Measurements from ENCODE around the gene TMEM25. TPM values are rescaled to one million over a fixed set of nuclear protein-coding genes. Genes with fewer than 3 reads are reported as not detected.

Gene TMEM25
- total and polyA plus RNA-seq, 4 donors = 5.5 to 19.9 (median 7.2) TPM

GRCh38 chr11:118527109-118527508, 3.9 kb upstream of the TMEM25 start, which contains the start of gene TTC36 (continued):
- TF ChIP-seq YY1 (IDR thresholded peaks at IDR 0.05) (peak; percentile 72), FOXA2 (IDR thresholded peaks at IDR 0.05) (peak; percentile 66)

DNA sequence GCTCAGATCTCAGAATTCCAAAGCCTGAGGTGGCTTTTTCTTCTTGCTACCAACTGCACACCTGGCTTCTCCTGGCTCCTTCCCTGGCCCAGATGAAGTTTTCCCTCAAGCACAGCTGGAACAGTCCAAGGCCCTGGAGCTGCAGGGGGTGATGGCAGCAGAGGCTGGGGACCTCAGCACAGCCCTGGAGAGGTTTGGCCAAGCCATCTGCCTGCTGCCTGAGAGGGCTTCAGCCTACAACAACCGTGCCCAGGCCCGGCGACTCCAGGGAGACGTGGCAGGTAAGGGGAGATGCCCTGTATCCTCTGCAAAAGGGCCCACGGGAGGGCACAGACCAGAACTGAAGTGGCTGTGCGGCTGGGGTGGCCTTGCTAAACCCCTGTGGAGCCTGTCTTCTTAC, 2.5 kb upstream of the TMEM25 start:
- TF ChIP-seq SP1 (IDR thresholded peaks at IDR 0.05) (no peak), MAX (IDR thresholded peaks at IDR 0.05) (no peak), RXRA (IDR thresholded peaks at IDR 0.05) (no peak), NR2F2 (IDR thresholded peaks at IDR 0.05) (no peak), RAD21 (IDR thresholded peaks at IDR 0.05) (no peak), JUND (IDR thresholded peaks at IDR 0.05) (no peak), GABPA (IDR thresholded peaks at IDR 0.05 in 1 of 2, conservative IDR thresholded peaks at IDR 0.05 in 1 of 2) (no peak), EGR1 (IDR thresholded peaks at IDR 0.05; ENCODE audit: low read depth in 2 of 2) (no peak)
- Histone ChIP-seq H3K4me1 (ENCODE audit: control insufficient read depth in 4 of 4, insufficient read depth in 4 of 4, low read length in 3 of 4) (peaks cover 27 to 79% (median 69%) of the 10 kb centered on the region in 4 donors), H3K4me3 (ENCODE audit: low read depth in 1 of 3, low read length in 3 of 3) (peak overlapping the region; percentile 52 to 84 (median 75)), H3K36me3 (ENCODE audit: control insufficient read depth in 4 of 4, insufficient read depth in 3 of 4, low read depth in 1 of 4, low read length in 3 of 4) (no peaks in the 10 kb centered on the region), H3K9me3 (ENCODE audit: control insufficient read depth in 4 of 4, low read length in 3 of 4) (no peaks in the 10 kb centered on the region), H3K27ac (ENCODE audit: low read depth in 1 of 2, low read length in 2 of 2) (peak overlapping the region in 1 of 2 donors; percentile 64), H3K27me3 (ENCODE audit: control insufficient read depth in 4 of 4, insufficient read depth in 4 of 4, low read length in 3 of 4) (no peaks in the 10 kb centered on the region), H3K9ac (ENCODE audit: low read depth in 1 of 2, low read length in 2 of 2) (peak overlapping the region; percentile 34 to 88)
- WGBS = 38% methylated on average over 6 of the region's 6 CpGs
- DNase-seq (ENCODE audit: low spot score) = no peak

- Histone ChIP-seq H3K4me1 (ENCODE audit: control insufficient read depth in 4 of 4, insufficient read depth in 4 of 4, low read length in 3 of 4) (peaks cover 22 to 78% (median 64%) of the 10 kb centered on the region in 4 donors), H3K36me3 (ENCODE audit: control insufficient read depth in 4 of 4, insufficient read depth in 3 of 4, low read depth in 1 of 4, low read length in 3 of 4) (no peaks in the 10 kb centered on the region), H3K9me3 (ENCODE audit: control insufficient read depth in 4 of 4, low read length in 3 of 4) (no peaks in the 10 kb centered on the region), H3K9ac (ENCODE audit: low read depth in 1 of 2, low read length in 2 of 2) (peak overlapping the region in 1 of 2 donors; percentile 33), H3K4me3 (ENCODE audit: low read depth in 1 of 3, low read length in 3 of 3) (peak overlapping the region; percentile 16 to 84 (median 76)), H3K27me3 (ENCODE audit: control insufficient read depth in 4 of 4, insufficient read depth in 4 of 4, low read length in 3 of 4) (no peaks in the 10 kb centered on the region), H3K27ac (ENCODE audit: low read depth in 1 of 2, low read length in 2 of 2) (peak overlapping the region; percentile 42 to 67)
- no peak for DNase-seq (ENCODE audit: low spot score)
- WGBS = 68% methylated on average over 5 of the region's 5 CpGs
- TF ChIP-seq TAF1 (conservative IDR thresholded peaks at IDR 0.05) (no peak), HNF4A (conservative IDR thresholded peaks at IDR 0.05) (no peak), FOXA1 (IDR thresholded peaks at IDR 0.05) (no peak)
Observed at GRCh38 chr11:118529584-118530175, 1.3 kb upstream of the TMEM25 start.

GRCh38 chr11:118530180-118530682, 761 bp upstream of the TMEM25 start:
- no peak for DNase-seq (ENCODE audit: low spot score)
- 3% methylated on average over 31 of the region's 31 CpGs for WGBS
- H3K9ac ChIP-seq (ENCODE audit: low read depth in 1 of 2, low read length in 2 of 2) = no peak overlapping the region
- H3K36me3 ChIP-seq (ENCODE audit: control insufficient read depth in 4 of 4, insufficient read depth in 3 of 4, low read depth in 1 of 4, low read length in 3 of 4) = peaks cover 0 to 2% (median 0%) of the 10 kb centered on the region in 4 donors
- H3K27me3 ChIP-seq (ENCODE audit: control insufficient read depth in 4 of 4, insufficient read depth in 4 of 4, low read length in 3 of 4) = no peaks in the 10 kb centered on the region
- peak overlapping the region; percentile 42 to 67 for H3K27ac ChIP-seq (ENCODE audit: low read depth in 1 of 2, low read length in 2 of 2)
- H3K4me3 ChIP-seq (ENCODE audit: low read depth in 1 of 3, low read length in 3 of 3) = peak overlapping the region; percentile 53 to 76 (median 69)
- peak; percentile 20 to 40 for TF ChIP-seq HNF4A (conservative IDR thresholded peaks at IDR 0.05)
- no peak for TF ChIP-seq JUND (IDR thresholded peaks at IDR 0.05)
- no peak for TF ChIP-seq MAX (IDR thresholded peaks at IDR 0.05)
- no peak for TF ChIP-seq FOXA1 (IDR thresholded peaks at IDR 0.05)
- no peak for TF ChIP-seq REST (IDR thresholded peaks at IDR 0.05)
- TF ChIP-seq ATF3 (IDR thresholded peaks at IDR 0.05) = no peak
- no peaks in the 10 kb centered on the region for H3K9me3 ChIP-seq (ENCODE audit: control insufficient read depth in 4 of 4, low read length in 3 of 4)
- H3K4me1 ChIP-seq (ENCODE audit: control insufficient read depth in 4 of 4, insufficient read depth in 4 of 4, low read length in 3 of 4) = peaks cover 17 to 75% (median 59%) of the 10 kb centered on the region in 4 donors
